GM18511 (cell line): ENCODE results near the gene ADK.
"Not testable (repeated sequence)": the region's sequence is repeated elsewhere in the genome, so short reads cannot be mapped to it uniquely, and the experiment has no call there.

Experiments used
- ATAC-seq: cut with Tn5 transposase; IDR thresholded peaks from one replicate; pipeline ENCODE4 v1.9.1; 2021; ENCODE audit warnings: mild to moderate bottlenecking, moderate library complexity; ENCODE audit not compliant: unreplicated experiment

ADK gene

DNA sequence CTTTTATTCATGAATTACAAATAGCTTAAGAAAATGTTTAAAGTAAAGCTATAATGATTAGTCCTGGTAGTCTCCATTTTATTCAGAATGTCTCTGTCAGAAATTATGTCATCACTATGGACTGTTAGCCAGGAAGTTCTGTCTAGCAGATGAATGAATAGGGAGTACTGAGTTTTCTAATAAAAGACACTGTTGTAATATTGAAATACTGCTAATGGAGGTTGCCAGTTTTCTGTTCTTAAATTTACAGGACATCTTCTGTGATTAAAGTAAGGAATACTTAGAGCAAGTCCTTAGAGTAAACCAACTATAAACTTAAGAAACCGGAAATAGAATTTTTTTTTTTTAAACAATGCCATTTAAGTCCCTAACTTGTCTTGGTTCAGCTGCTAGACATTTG is 309.8 kb downstream of the ADK start:
- no peak for ATAC-seq

DNA sequence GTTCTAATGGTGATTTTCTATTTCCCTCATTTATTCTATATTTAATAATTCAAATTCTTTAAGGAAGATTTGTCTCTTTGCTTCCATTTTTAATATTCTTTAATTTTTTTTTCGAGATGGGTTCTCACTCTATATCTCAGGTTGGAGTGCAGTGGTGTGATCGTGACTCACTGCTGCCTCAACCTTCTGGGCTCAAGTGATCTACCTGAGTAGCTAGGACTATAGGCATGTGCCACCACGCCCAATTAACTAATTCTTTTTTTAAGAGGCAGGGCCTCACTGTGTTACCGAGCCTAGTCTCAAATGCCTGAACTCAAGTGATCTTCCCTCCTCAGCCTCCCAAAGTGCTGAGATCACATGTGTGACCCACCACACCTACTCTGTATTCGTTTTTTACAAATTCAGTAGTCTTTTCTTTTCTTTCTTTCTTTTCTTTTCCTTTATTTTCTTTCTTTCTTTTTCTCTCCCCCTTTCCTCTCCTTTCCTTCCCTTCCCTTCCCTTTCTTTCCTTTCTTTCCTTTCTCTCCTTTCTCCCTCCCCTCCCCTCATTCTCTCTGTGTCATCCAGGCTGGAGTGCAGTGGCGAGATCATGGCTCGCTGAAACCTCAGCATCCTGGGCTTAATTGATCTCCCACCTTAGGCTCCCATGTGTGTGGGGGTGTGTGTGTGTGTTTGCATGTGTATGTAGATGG is 323.1 kb downstream of the ADK start:
- no peak for ATAC-seq

DNA sequence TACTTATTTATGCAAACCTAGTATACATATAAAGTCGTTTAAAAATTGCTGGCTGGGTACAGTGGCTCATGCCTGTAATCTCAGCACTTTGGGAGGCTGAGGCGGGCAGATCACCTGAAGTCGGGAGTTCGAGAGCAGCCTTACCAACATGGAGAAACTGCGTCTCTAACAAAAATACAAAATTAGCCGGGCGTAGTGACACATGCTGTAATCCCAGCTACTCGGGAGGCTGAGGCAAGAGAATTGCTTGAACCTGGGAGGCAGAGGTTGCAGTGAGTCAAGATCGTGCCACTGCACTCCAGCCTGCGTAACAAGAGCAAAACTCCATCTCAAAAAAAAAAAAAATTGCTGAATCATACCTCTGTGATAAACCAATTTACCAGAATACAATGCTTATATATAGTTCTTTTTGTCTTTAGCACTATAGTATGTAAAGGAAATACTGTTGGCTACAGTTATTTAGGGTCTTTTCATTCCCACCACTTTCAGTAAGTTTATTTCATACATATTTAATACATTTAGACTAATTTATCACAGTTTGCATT is 325.2 kb downstream of the ADK start:
- not testable (repeated sequence) for ATAC-seq

DNA sequence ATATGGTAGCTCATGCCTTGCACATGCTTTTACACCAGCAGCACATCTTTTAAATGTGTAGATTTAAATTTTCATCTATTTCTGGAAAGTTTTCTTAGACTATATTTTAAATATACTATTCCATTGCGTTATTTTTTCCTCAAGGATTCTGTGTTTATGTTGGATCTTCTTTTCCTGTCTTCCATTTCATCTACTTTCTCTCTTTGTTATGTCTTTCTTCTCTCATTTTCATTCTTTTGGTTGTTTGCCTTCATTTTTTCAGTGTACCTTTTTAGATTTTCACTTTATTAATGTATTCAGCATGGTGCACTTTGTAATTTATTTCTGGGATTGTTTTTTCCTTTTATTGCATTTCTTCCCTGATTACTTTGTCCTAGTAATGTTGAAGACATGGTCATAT is 329.8 kb downstream of the ADK start:
- no peak for ATAC-seq

DNA sequence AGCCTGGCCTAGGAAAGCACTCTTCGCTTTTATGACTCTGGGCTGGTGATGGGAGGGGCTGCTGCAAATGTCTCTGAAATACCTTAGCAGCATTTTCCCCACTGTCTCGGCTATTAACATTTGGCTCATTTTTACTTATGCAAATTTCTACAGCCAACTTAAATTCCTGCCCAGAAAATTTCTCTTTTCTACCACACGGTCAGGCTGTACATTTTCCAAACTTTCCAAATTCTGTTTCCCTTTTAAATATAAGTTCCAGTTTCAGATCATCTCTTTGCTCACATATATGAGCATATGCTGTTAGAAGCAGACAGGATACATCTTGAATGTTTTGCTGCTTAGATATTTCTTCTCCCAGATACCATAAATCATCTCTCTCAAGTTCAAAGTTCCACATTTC is 332.3 kb downstream of the ADK start:
- ATAC-seq, result no peak

DNA sequence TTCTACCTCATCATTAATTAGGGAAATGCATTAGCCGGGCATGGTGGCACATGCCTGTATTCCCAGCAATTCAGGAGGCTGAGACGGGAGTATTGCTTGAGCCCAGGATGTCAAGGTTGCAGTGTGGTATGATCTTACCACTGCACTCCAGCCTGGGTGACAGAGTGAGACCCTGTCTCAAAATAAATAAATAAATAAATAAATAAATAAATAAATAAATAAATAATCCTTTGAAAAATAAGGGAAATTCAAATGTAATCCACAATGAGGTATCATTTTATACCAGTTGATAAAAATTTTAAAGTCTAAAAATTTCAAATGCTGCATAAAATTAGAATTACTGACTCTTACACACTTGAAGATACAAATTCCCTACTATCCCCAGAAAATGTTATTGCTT is 334.3 kb downstream of the ADK start:
- no peak for ATAC-seq

DNA sequence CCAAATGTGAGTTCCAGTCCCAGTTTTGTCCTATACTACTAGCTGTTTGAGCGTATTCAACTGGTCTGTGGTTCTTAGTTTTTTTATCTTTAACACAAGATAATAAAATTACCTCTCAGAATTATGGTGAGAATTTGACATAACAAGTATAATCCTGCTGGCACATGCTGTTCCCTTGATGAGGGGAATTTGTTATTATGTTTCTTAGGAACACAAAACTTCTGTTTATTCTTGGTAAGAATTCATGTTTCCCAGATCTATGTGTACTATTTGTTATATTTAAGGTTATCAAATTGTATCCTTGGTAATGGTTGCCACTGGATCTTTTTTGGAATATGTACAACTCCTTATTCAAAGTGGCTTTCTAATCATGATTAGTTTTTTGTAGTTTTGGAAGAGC is 335.6 kb downstream of the ADK start:
- no peak for ATAC-seq

DNA sequence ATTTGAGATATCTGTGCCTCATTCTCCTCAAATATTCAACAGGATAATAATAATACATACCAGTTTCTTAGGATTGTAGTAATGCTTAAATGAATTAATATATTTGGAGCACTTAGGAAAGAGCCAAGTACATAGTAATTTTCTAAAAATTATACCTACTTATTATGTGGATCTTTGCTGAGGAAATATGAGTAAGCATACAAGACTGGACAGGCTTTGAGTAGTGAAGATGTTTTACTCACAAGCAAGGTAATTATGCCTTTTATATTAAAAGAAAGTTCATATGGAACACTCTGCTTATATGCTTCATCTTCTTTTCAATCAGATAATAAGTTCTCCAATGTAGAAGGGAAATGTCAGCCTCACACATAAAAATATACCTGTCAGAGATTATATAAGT is 337.9 kb downstream of the ADK start:
- ATAC-seq, result no peak

DNA sequence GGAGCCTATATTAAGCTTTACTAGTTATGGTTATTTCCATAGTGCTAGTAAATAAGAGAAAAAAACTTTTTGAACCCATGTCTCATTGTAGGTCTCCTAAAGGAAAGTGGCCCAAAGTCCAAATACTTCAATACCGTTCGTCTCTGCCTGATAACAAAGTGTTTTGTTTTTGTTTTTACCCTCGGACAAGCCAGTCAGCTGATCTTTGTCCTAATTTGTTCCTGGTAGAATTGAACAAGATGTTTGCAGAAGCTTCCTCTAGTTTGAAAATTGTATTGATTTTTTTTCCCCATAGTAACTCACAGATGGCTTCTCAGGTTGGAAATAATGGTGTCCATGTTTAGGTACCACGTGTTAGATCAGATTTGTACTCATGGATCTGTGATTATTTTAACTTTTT is 339.5 kb downstream of the ADK start:
- no peak for ATAC-seq

DNA sequence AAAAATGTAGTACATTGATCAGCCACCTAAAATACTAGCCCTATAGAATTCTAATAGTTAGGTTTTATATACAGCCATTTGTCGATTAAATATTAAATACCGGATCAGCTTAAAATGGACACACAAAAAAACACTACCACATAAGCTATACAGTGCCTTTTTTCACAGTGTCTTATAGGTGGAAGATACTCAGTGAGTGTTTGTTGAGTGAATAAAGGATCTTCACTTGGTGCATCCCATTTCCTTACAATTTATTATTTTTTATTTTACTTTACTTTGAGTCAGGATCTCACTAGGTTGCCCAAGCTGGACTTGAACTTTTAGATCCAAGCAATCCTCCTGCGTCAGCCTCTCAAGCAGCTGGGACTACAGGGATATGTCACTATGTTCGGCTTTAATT is 340.0 kb downstream of the ADK start:
- ATAC-seq, result no peak

DNA sequence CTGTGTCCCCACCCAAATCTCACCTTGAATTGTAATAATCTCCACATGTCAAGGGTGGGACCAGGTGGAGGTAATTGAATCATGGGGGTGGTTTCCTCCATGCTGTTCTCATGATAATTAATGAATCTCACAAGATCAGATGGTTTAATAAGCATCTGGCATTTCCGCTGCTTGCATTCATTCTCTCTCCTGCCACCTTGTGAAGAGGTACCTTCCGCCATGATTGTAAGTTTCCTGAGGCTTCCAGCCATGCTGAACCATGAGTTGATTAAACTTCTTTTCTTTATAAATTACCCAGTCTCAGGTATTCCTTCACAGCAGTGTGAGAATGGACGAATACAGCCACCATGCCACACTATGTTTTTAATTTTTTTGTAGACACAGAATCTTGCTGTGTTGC is 345.3 kb downstream of the ADK start:
- not testable (repeated sequence) for ATAC-seq

DNA sequence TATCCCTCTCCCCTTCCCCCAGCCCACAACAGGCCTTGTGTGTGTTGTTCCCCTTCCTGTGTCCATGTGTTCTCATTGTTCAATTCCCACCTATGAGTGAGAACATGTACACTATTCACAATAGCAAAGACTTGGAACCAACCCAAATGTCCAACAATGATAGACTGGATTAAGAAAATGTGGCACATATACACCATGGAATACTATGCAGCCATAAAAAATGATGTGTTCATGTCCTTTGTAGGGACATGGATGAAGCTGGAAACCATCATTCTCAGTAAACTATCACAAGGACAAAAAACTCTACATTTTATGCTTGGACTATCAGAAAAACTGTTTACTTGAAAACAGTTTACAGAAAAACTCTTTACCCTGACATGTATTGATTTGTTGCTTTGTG is 347.6 kb downstream of the ADK start:
- not testable (repeated sequence) for ATAC-seq

DNA sequence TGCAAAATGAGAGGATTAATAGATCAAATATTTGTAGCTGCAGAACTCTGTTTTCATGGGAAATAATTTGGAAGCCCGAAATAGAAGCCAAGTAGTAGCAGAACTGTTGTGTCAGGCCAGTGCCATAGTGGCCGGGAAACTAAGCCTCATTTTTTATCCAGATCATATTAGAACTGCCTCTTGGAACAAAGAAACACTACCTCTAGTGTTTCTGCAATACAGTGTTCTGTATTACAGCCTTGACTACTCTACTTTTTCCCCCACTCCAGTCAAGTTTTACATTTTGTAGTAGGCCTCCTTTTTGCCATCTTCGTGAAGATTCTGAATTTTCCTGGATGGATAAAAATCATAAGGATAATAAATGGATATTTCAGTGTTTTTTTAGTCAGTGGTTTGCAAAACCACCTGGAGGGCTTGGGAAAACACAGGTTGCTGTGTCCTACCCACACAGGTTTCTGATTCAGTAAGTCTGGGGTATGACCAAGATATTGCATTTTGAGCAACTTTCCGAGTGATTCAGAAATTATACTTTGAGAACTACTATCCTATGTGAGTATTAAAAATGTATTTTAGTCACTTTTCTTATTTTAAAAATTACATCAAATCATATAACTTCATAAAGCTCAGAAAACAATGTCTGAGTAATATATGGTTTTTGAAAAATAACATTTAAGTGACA is 349.1 kb downstream of the ADK start:
- no peak for ATAC-seq

DNA sequence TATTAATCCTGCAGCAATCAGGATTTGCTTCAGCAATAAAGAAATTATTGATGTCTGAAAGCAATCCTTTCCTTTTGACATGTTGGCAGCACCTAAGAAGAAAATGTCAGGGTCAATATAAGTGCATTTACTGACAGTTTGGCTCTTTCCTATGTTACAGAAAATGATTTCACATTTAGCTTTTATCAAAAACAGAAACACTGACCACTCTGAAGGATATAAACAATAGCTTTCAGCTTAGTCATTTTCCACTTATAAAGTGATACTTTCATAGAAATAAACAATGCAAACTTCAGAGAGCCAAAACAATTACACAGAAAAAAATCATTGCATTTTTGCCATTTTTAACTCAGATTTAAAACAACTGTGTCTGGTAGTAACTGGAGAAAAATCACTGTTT is 349.8 kb downstream of the ADK start:
- ATAC-seq, result no peak

DNA sequence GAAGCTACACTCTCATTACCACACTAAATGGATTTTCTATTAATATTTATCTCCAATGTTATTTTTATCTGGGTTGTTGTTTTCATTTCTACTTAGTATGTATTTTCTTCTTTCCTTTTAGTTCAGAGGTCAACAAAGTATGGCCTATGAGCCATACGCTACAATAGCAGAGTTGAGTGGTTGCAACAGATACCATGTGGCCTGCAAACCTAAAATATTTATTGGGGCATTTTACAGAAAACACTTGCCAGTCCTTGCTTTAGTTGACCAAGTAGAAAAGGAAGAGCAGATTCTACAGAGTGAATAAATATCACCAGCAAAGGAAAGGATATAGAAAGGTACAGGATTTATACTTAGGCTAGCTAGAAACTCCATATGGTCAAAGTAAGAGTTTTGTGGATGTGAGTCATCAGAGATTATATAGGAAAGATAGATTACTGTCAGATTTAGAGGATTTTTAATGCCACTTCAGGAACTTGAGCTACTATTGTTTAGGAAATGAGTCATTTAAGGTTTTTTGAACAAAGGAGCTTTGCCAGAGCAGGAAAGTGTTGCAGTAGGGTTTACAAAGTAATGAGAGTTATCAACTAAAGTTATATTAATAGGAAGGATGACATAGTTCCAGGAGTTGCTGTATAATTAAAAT is 352.1 kb downstream of the ADK start:
- no peak for ATAC-seq

DNA sequence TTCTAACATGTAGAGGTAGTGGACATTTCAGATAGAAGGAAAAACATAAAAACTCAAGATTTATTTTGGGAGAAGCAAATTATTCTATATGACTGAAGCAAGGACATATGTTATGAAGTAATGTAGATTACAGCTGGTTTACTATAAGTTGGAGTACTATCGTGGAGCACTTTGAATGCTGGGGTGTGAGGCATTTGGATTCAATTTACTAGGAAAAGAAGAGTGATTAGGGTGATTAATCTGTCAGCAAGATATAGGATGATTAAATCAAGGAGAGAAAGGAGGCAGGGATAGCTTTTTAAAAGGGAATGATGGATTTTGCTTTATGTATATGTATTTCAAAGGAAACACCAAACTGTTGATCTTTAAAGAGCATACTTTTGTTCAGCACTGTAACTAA is 356.9 kb downstream of the ADK start:
- no peak for ATAC-seq

DNA sequence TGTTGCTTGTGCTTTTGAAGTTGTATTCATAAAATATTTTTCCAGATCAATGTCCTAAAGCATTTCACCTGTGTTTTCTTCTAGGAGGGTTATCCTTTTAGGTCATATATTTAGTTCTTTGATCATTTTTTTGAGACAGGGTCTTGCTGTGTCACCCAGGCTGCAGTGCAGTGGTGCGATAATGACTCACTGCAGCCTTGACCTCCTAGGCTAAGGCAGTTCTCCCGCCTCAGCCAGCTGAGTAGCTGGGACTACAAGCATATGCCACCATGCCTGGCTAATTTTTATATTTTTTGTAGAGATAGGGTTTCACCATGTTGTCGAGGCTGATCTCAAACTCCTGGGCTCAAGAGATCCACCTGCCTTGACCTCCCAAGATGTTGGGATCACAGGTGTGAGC is 359.6 kb downstream of the ADK start:
- ATAC-seq, result no peak

DNA sequence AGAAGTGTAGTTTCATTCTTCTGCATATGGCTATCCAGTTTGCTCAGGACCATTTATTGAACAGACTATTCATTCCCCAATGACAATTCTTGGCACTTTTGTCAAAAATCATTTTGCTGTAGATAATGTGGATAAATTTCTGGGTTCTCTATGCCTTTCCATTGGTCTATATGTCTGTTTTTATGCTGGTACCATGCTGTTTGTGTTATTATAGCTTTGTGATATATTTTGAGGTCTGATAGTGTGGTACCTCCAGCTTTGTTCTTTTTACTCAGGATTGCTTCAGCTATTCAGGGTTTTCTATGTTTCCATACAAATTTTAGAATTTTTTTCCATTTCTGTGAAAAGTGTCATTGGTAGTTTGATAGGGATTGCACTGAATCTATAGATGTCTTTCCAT is 360.0 kb downstream of the ADK start:
- no peak for ATAC-seq

DNA sequence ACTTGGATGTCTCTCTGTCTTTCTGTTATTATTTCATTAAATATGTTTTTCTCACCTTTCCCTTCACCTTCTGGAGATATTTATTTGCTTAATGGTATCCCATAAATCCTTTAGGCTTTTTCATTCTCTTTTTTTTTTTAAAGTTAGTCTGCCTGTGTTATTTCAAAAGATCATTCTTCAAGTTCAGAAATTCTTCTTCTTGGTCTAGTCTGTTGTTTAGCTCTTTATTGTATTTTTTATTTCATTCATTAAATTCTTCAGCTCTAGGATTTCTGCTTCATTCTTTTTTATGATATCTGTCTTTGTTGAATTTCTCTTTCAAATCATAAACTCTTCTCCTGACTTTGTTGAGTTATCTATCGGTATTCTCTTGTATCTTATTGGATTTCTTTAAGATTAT is 363.3 kb downstream of the ADK start:
- ATAC-seq, result no peak

DNA sequence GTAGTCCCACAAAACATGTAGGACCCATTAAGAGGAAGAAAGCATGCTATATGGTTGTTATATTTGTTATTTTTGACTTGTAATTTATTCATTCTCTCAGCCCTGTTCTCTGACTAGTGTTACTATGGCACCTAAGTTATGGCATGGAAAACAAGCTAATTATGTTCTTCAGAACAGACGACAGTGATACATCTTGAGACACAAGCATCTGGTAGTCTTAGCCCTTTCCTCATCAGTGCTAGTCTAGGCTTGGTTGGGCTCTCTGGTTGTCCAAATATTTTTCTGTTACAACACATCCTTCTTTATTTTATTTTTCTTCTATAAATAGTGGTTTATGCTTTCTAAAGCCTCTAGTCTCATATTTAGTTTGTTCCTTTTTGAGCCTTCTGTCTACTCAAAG is 367.0 kb downstream of the ADK start:
- no peak for ATAC-seq

DNA sequence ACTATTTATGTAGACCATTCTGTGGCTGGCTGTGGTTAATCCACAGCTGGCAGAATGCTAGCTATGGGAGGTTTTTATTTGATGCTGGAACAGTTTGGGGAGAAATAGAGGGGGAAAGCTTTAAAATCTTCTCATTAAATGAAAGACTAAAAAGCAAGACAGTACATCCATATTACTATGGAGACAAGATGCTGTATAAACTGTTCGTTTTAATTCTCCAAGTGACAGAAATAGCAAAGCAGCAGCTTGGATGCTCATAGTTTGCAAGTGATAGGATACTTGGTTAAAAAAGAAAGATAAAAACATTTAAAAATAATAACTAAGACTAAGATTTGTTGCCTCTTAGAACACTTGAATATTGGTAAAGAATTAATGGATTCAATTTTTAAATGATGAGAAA is 370.5 kb downstream of the ADK start:
- no peak for ATAC-seq

DNA sequence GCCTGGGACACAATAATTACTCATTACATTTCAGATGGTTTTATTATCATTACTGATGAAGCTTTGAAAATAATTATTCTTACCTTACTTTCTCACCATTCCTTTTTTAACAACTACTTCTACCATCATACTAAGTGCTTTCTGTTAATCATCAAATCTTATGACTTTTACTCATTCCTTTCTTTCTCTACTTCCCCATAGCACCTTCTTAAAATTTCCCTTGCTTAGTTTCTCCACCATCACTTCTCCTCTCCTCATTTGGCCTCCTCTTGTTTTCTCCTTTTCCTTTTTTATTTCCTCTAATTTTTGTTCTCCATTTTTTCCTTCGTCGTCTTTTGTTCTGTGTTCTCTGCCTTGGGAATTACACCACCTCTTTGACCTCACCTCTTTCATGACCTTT is 372.2 kb downstream of the ADK start:
- no peak for ATAC-seq
